Left lobe of liver (tissue), 2 donors: ENCODE measurements around the gene KRTAP4-5. TPM values are rescaled to one million over a fixed set of nuclear protein-coding genes. Genes with fewer than 3 reads are reported as not detected.
"Not testable (repeated sequence)": the region's sequence is repeated elsewhere in the genome, so short reads cannot be mapped to it uniquely, and the experiment has no call there.

Experiments used
- ATAC-seq: fragments of 200-7000 bp; cut with Tn5 transposase; one replicate; pipeline ENCODE4 v1.9.1; 2020; ENCODE audit warnings: mild to moderate bottlenecking, moderate library complexity
- DNase-seq: peaks from one replicate; pipeline ENCODE4 v3.0.0-alpha.2; 2020; ENCODE audit warnings: low spot score
- total RNA-seq: library from RNA; stranded (reverse); gene quantifications from one replicate; pipeline ENCODE4 v1.2.1, GENCODE V29; 2021
- donor health status: DM: no; HTN: no; CAD: no; lungs with moderate emphysema.
- donor health status: DM: no; HTN: yes; CAD: no.

The KRTAP4-5 gene
- total RNA-seq, 1 donor from 2014 or later, result not detected

DNA sequence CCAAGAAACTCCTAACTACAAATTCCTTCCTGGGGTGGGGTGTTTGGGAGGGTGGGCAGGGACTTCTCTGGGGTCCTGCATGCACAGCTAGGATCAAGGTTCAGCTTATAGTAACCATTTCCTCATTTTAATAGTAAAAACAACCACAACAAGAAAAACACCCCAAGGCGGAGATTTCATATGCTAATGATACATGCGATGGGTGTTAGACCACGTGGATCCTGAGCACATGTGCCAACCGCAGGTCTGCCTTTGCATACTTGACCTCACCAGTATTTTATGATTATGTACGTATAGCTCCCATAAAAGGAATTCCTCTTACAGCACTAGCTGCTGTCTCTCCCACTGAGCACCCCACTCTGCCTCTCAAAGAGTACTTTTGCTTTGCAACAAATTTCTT lies 33.3 kb downstream of the KRTAP4-5 start:
- DNase-seq (no peak), ATAC-seq (no peak)

DNA sequence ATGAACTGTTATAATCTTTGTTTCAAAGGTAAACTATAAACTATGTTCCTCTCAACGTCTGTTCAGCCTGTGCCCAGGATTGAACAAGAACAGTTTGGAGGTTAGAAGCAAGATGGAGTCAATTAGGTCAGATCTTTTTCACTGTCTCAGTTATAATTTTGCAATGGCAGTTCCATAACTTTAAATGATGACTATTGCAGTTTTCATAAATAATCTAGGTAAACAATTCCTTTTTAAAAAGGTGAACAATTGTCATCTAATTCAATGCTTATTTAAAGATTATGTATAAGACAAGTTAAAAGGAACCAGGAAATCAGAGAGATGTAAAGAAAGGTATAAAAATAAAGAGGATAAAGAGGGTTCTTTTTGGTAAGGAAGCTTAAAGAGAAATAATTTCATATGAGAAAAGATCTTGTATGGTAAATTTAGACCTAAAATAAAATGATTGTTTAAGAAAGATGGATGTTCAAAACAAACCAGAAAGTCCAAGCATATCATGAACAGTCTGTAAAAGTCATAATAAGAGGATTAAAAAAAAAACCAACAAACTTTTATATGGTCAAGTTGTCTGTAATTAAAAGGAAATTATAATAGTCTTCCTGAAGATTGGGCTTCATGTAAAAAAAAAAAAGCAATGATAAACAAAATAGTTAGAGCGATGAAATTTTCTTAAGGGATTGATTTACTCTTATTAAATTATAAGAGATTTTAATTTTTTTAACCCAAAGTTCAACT lies 38.3 kb downstream of the KRTAP4-5 start:
- DNase-seq (no peak), ATAC-seq (no peak)

- not testable (repeated sequence) for ATAC-seq, DNase-seq
Observed at GRCh38 chr17:41108728-41109386, 40.8 kb downstream of the KRTAP4-5 start.

- ATAC-seq, result no peak
Observed at GRCh38 chr17:41107941-41108450, 41.6 kb downstream of the KRTAP4-5 start.

GRCh38 chr17:41105347-41105746 lies 44.3 kb downstream of the KRTAP4-5 start, which contains the start of gene KRTAP4-9:
TSS of gene KRTAP4-9 (plus strand) at chr17:41105389. CDS start at chr17:41105389, 0 bp downstream.
- DNase-seq, ATAC-seq: not testable (repeated sequence)

More at GRCh38 chr17:41107941-41108450, 41.6 kb downstream of the KRTAP4-5 start:
- no peak for DNase-seq

- not testable (repeated sequence) for DNase-seq, ATAC-seq
Observed at GRCh38 chr17:41104386-41105038, 45.1 kb downstream of the KRTAP4-5 start.

- ATAC-seq, result no peak
- DNase-seq, result no peak
Observed at GRCh38 chr17:41103896-41104295, 45.7 kb downstream of the KRTAP4-5 start.

DNA sequence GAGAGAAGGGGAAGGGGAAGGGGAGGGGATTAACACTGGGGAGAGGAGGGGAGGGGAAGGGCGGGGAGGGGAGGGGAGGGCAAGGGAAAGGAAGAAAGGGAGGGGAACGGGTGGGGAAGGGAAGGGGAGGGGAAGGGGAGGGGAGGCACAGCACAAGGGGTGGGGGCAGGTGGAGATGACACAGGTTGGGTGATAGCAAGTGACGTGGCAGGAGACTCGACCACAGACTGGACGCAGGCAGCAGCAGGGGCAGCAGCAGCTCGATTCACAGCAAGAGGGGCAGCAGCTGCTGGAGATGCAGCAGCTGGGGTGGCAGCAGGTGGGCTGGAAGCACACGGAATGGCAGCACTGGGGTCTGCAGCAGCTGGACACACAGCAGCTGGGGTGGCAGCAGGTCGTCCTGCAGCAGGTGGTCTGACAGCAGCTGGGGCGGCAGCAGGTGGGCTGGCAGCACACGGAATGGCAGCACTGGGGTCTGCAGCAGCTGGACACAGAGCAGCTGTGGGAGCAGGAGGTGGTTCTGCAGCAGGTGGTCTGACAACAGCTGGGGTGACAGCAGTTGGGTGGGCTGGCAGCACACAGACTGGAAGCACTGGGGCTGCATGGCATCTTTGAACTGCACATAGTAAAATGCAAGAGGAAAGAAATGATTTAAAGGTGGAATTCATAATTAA lies 47.9 kb downstream of the KRTAP4-5 start, which contains the start of gene KRTAP4-16:
TSS of gene KRTAP4-16 (minus strand) at position 624 of the 674 bp plus-strand sequence. CDS start at position 624, 0 bp downstream.
- ATAC-seq, result no peak
- DNase-seq, result no peak

- not testable (repeated sequence) for DNase-seq, ATAC-seq
Observed at GRCh38 chr17:41099682-41100480, 49.7 kb downstream of the KRTAP4-5 start.

Other genes starting within 250 kb of the KRTAP4-5 start
- 0.13 TPM for gene KRT23, start 212.2 kb downstream of the KRTAP4-5 start, total RNA-seq
- gene KRT39, start 182.9 kb downstream of the KRTAP4-5 start, total RNA-seq, result not detected
- not detected for gene KRT40, start 165.5 kb downstream of the KRTAP4-5 start, total RNA-seq
- not detected for gene KRTAP3-3, start 155.7 kb downstream of the KRTAP4-5 start, total RNA-seq
- not detected for gene KRTAP3-2, start 149.9 kb downstream of the KRTAP4-5 start, total RNA-seq
- not detected for gene KRTAP3-1, start 140.7 kb downstream of the KRTAP4-5 start, total RNA-seq
- gene KRTAP1-5, start 122.6 kb downstream of the KRTAP4-5 start, total RNA-seq, result not detected
- not detected for gene KRTAP1-4, start 119.6 kb downstream of the KRTAP4-5 start, total RNA-seq
- not detected for gene KRTAP1-3, start 115.0 kb downstream of the KRTAP4-5 start, total RNA-seq
- not detected for gene KRTAP1-1, start 108.4 kb downstream of the KRTAP4-5 start, total RNA-seq
- gene KRTAP2-1, start 102.5 kb downstream of the KRTAP4-5 start, total RNA-seq, result not detected
- not detected for gene KRTAP2-2, start 94.6 kb downstream of the KRTAP4-5 start, total RNA-seq
- gene KRTAP2-3, start 89.7 kb downstream of the KRTAP4-5 start, total RNA-seq, result not detected
- not detected for gene KRTAP2-4, start 83.9 kb downstream of the KRTAP4-5 start, total RNA-seq
- gene KRTAP4-7, start 65.7 kb downstream of the KRTAP4-5 start, total RNA-seq, result not detected
- not detected for gene KRTAP4-8, start 51.7 kb downstream of the KRTAP4-5 start, total RNA-seq
- not detected for gene KRTAP4-16, start 47.6 kb downstream of the KRTAP4-5 start, total RNA-seq
- gene KRTAP4-9, start 44.4 kb downstream of the KRTAP4-5 start, total RNA-seq, result not detected
- gene KRTAP4-11, start 31.5 kb downstream of the KRTAP4-5 start, total RNA-seq, result not detected
- not detected for gene KRTAP4-12, start 25.6 kb downstream of the KRTAP4-5 start, total RNA-seq
- gene KRTAP4-6, start 9.3 kb downstream of the KRTAP4-5 start, total RNA-seq, result not detected
- gene KRTAP4-4, start 10.9 kb upstream of the KRTAP4-5 start, total RNA-seq, result not detected
- not detected for gene KRTAP4-3, start 18.4 kb upstream of the KRTAP4-5 start, total RNA-seq
- gene KRTAP4-2, start 28.4 kb upstream of the KRTAP4-5 start, total RNA-seq, result not detected
- gene KRTAP4-1, start 35.1 kb upstream of the KRTAP4-5 start, total RNA-seq, result not detected
- gene KRTAP9-1, start 40.1 kb upstream of the KRTAP4-5 start, total RNA-seq, result not detected
- gene KRTAP9-2, start 76.8 kb upstream of the KRTAP4-5 start, total RNA-seq, result not detected
- not detected for gene KRTAP9-3, start 82.6 kb upstream of the KRTAP4-5 start, total RNA-seq
- not detected for gene KRTAP9-8, start 88.2 kb upstream of the KRTAP4-5 start, total RNA-seq
- not detected for gene KRTAP9-4, start 99.9 kb upstream of the KRTAP4-5 start, total RNA-seq
- not detected for gene KRTAP9-9, start 105.6 kb upstream of the KRTAP4-5 start, total RNA-seq
- gene KRTAP9-6, start 115.6 kb upstream of the KRTAP4-5 start, total RNA-seq, result not detected
- not detected for gene KRTAP9-7, start 125.9 kb upstream of the KRTAP4-5 start, total RNA-seq
- not detected for gene KRTAP29-1, start 153.0 kb upstream of the KRTAP4-5 start, total RNA-seq
- gene KRTAP16-1, start 159.5 kb upstream of the KRTAP4-5 start, total RNA-seq, result not detected
- not detected for gene KRTAP17-1, start 165.9 kb upstream of the KRTAP4-5 start, total RNA-seq
- not detected for gene KRT33A, start 201.0 kb upstream of the KRTAP4-5 start, total RNA-seq
- gene KRT33B, start 220.0 kb upstream of the KRTAP4-5 start, total RNA-seq, result not detected
- not detected for gene KRT34, start 232.5 kb upstream of the KRTAP4-5 start, total RNA-seq
- gene KRT31, start 247.8 kb upstream of the KRTAP4-5 start, total RNA-seq, result not detected